Adrenal gland (tissue), 12 donors: ENCODE data around the gene CFLAR. TPM values are rescaled to one million over a fixed set of nuclear protein-coding genes. Genes with fewer than 3 reads are reported as not detected.

Experiments
- DNase-seq, 7 donors: peaks; one replicate each; pipeline ENCODE4 v3.0.0-alpha.2; 2019 to 2020
- H3K27ac ChIP-seq, 5 donors: fragments of 200-600 bp; sonication (generic) in 4 of 5; 1 replicate in 3 of 5; 2 replicates in 2 of 5; pipeline versions ENCODE4 v1.5.1 to v1.8.0; 2016 to 2020; ENCODE audit warnings: mild to moderate bottlenecking in 1 of 5
- H3K27me3 ChIP-seq: fragments of 200-600 bp; 2 replicates; pipeline ENCODE4 v1.8.0; 2021
- H3K36me3 ChIP-seq, 2 donors: fragments of 200-600 bp; replicated peaks in 1 of 2; 1 replicate in 1 of 2; 2 replicates in 1 of 2; pipeline versions ENCODE4 v1.5.1 to v1.8.0; 2018 to 2022
- H3K4me1 ChIP-seq, 2 donors: fragments of 200-600 bp; replicated peaks in 1 of 2; 1 replicate in 1 of 2; 2 replicates in 1 of 2; pipeline versions ENCODE4 v1.5.1 to v1.8.0; 2018 to 2021
- H3K4me3 ChIP-seq, 4 donors: fragments of 200-600 bp; sonication (generic) in 3 of 4; one replicate each; pipeline ENCODE4 v1.5.1; 2016 to 2018
- H3K9me3 ChIP-seq, 3 donors: fragments of 200-600 bp; sonication (generic) in 1 of 3; replicated peaks in 1 of 3; 1 replicate in 2 of 3; 2 replicates in 1 of 3; pipeline versions ENCODE4 v1.5.1 to v1.8.0; 2016 to 2021
- POLR2A ChIP-seq, 2 donors: fragments of 450-650 bp; IDR thresholded peaks; one replicate each; pipeline ENCODE4 v1.6.1; 2017; ENCODE audit warnings: antibody characterized with exemption in 2 of 2, mild to moderate bottlenecking in 2 of 2, moderate library complexity in 1 of 2
- WGBS, 4 donors: extraction: QIAGEN DNeasy Blood & Tissue Kit in 2 of 4; methylation state at CpG; one replicate each; pipeline versions ENCODE4 v1.1.5 to v1.1.7; 2013 to 2017; 5-methylcytosine and 5-hydroxymethylcytosine counted together
- intact Hi-C, 2 donors: fragments of 100-400 bp; cut with DNase I; formaldehyde crosslinking; loops; one replicate each; pipeline versions ENCODE4 v1.14.1 to v1.15.0; 2022 to 2023
- polyA plus RNA-seq, 3 donors: library from polyadenylated mRNA; stranded (reverse); fragments of 200-250 nt in 2 of 3; fragments of 350-450 nt in 1 of 3; fragmentation: Illumina TruSeq in 1 of 3; extraction: RNeasy Lipid Tissue Mini Kit (QIAGEN cat#74804) in 1 of 3; gene quantifications; one replicate each; pipeline ENCODE4 v1.2.3, GENCODE V29; 2013 to 2014
- total RNA-seq, 9 donors: library from RNA; depleted of rRNA in 4 of 9; stranded (reverse); fragments of >200 nt in 4 of 9; fragments of 120-200 nt in 1 of 9; fragmentation: NEBNext Ultra II Directional in 1 of 9; extraction: Animal tissue kit (Norgen Biotek cat#: 25700) in 1 of 9; gene quantifications; one replicate each; pipeline versions ENCODE4 v1.1.0 to v1.2.4, GENCODE V29; 2013 to 2023
- TF ChIP-seq, protein P1 (sequence below), 6 experiments: fragments of 450-650 bp in 4 of 6; fragments of 200-600 bp in 2 of 6; sonication (generic) in 1 of 6; IDR thresholded peaks; 1 replicate in 5 of 6; 2 replicates in 1 of 6; pipeline versions ENCODE4 v1.5.1 to v1.8.0; 2016 to 2021; ENCODE audit warnings: antibody characterized with exemption in 6 of 6, mild to moderate bottlenecking in 2 of 6, moderate library complexity in 1 of 6
- donor health status: healthy with polysubstance abuse.
- donor health status: Bipolar disorder and iron deficiency.
- donor health status: DM: yes; HTN: yes; CAD: no.
- donor health status: DM: no; HTN: no; CAD: no.
- donor health status: DM: no; HTN: no; CAD: no.
- donor health status: DM: yes; HTN: yes; CAD: no.

Gene CFLAR
- total and polyA plus RNA-seq, 12 donors, result 47.1 to 267 (median 91.8) TPM

- 80 to 85% (median 81%) methylated on average over 4 of the region's 4 CpGs for WGBS, 4 donors
- Histone ChIP-seq H3K4me3 (no peak overlapping the region), H3K27ac (no peak overlapping the region), H3K4me1 (peaks cover 0 to 8% of the 10 kb centered on the region in 2 donors), H3K27me3 (no peaks in the 10 kb centered on the region), H3K9me3 (no peaks in the 10 kb centered on the region), H3K36me3 (no peaks in the 10 kb centered on the region)
- TF ChIP-seq POLR2A (IDR thresholded peaks at IDR 0.05), result no peak
- TF ChIP-seq, protein P1, sequence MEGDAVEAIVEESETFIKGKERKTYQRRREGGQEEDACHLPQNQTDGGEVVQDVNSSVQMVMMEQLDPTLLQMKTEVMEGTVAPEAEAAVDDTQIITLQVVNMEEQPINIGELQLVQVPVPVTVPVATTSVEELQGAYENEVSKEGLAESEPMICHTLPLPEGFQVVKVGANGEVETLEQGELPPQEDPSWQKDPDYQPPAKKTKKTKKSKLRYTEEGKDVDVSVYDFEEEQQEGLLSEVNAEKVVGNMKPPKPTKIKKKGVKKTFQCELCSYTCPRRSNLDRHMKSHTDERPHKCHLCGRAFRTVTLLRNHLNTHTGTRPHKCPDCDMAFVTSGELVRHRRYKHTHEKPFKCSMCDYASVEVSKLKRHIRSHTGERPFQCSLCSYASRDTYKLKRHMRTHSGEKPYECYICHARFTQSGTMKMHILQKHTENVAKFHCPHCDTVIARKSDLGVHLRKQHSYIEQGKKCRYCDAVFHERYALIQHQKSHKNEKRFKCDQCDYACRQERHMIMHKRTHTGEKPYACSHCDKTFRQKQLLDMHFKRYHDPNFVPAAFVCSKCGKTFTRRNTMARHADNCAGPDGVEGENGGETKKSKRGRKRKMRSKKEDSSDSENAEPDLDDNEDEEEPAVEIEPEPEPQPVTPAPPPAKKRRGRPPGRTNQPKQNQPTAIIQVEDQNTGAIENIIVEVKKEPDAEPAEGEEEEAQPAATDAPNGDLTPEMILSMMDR (IDR thresholded peaks at IDR 0.05), result no peak
- DNase-seq, result no peak
- intact Hi-C loops, result no loop called here
Measured at GRCh38 chr2:201185863-201186262, 69.9 kb downstream of the CFLAR start.

DNA sequence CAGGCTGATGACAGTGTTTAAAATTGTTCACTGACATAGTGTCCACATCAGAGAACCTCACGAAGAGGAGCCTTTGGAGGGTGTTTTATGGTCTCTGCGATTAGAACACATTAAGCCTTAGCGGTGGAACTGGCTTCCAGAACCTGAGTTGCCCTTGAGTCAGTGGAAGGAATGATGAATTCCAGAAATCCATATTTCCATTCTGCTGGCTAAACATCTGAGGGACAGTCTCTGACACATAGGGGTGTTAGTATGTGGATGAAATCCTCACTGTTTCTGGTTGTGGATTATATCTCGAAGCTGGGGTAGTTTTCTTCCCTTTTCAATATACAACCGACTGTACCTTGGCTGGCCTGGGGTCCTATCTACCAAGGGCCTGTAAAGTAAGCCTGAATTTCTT, 71.0 kb downstream of the CFLAR start:
- TF ChIP-seq POLR2A (IDR thresholded peaks at IDR 0.05), result no peak
- TF ChIP-seq, protein P1 (IDR thresholded peaks at IDR 0.05), result no peak
- H3K4me3 ChIP-seq, result no peak overlapping the region
- no peaks in the 10 kb centered on the region for H3K9me3 ChIP-seq
- DNase-seq, result no peak
- H3K27me3 ChIP-seq, result no peaks in the 10 kb centered on the region
- peaks cover 0 to 20% of the 10 kb centered on the region in 2 donors for H3K4me1 ChIP-seq
- H3K27ac ChIP-seq, result no peak overlapping the region
- WGBS, 4 donors, result 89 to 92% (median 90%) methylated on average over 3 to 5 of the region's 5 CpGs
- intact Hi-C loops, result no loop called here
- H3K36me3 ChIP-seq, result no peaks in the 10 kb centered on the region

- no peak for DNase-seq
- Histone ChIP-seq H3K4me1 (peaks cover 0 to 21% of the 10 kb centered on the region in 2 donors), H3K4me3 (no peak overlapping the region), H3K9me3 (no peaks in the 10 kb centered on the region), H3K27me3 (no peaks in the 10 kb centered on the region), H3K36me3 (no peaks in the 10 kb centered on the region), H3K27ac (no peak overlapping the region)
- no peak for TF ChIP-seq POLR2A (IDR thresholded peaks at IDR 0.05)
- TF ChIP-seq, protein P1 (IDR thresholded peaks at IDR 0.05), result no peak
- 87 to 96% (median 93%) methylated on average over 4 of the region's 4 CpGs for WGBS, 4 donors
- intact Hi-C loops, result no loop called here
Measured at GRCh38 chr2:201188449-201188848, 72.5 kb downstream of the CFLAR start.

DNA sequence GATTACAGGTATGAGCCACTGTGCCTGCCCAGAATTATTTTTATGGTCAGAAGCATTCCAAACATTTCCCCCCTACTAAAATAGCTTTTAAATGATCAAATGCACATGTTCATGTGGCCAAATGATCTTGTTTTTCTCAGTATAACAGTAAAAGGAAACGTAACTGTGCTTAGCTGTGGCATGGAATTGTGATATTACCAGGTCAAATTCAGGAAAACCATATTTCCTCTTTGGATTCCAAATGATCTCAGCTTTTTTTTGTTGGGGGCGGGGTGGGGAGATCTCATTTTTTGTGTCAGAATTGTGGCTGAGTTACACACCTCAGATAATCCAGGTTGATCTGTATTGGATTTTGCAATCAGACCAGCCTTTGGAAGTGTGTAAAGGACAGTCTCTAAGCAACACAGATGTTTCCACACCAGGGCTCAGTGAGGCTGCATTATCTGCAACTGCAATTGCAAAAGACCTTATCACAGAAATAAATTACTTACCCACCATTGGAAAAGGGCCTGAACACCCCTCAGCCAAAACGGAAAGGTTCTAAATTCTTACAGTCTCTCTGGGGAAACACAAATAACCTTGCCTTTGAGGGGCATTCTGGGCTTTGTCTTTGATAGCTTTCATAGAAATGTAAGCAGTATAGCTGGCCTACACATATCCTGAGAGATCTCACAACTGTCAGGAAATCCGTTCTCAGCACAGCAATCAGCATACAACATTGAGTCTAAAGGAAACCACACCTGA, 75.3 kb downstream of the CFLAR start:
- H3K27ac ChIP-seq, result peak overlapping the region in 1 of 5 donors; percentile 55
- peaks cover 0 to 16% of the 10 kb centered on the region in 2 donors for H3K4me1 ChIP-seq
- H3K4me3 ChIP-seq, result no peak overlapping the region
- 44 to 52% (median 49%) methylated on average over 4 of the region's 4 CpGs for WGBS, 4 donors
- H3K27me3 ChIP-seq, result no peaks in the 10 kb centered on the region
- TF ChIP-seq, protein P1 (IDR thresholded peaks at IDR 0.05), result no peak
- no peak for TF ChIP-seq POLR2A (IDR thresholded peaks at IDR 0.05)
- no peaks in the 10 kb centered on the region for H3K9me3 ChIP-seq
- no peaks in the 10 kb centered on the region for H3K36me3 ChIP-seq
- DNase-seq, result no peak
- intact Hi-C loops, result no loop called here
